Endothelial cell of umbilical vein (primary cell): ENCODE results near the gene APOBEC3A. TPM values are rescaled to one million over a fixed set of nuclear protein-coding genes. Genes with fewer than 3 reads are reported as not detected.

Experiments used
- BruUV-seq: library from RNA; stranded (reverse); fragments of 400-500 nt; replicated peaks from 2 replicates; lab custom pipeline; 2021; lab: Mats Ljungman, UMichigan
- CTCF ChIA-PET: fragments of 300-600, 350-600 bp; sonication (Branson Sonifier 250); formaldehyde crosslinking; loops from one replicate; lab custom pipeline; 2021; ENCODE audit warnings: antibody characterized with exemption, inconsistent platforms; lab: Charles Lee
- POLR2A ChIA-PET: fragments of 300-600, 350-600 bp; sonication (Branson Sonifier 250); formaldehyde crosslinking; loops from one replicate; lab custom pipeline; 2021; ENCODE audit warnings: antibody characterized with exemption, inconsistent platforms; lab: Charles Lee
- DNase-seq: peaks from one replicate; pipeline ENCODE4 v3.0.0-alpha.2; 2011; ENCODE audit warnings: low read depth, low spot score
- FAIRE-seq: peaks from 2 replicates; lab custom pipeline; 2011; peaks lifted over from hg19 to GRCh38; lab: Jason Lieb, UNC
- H2AFZ ChIP-seq: 2 replicates; pipeline ENCODE4 v1.6.0; 2012; ENCODE audit warnings: low read depth, low read length, control low read depth, inconsistent platforms
- H3K27ac ChIP-seq: 2 replicates; pipeline ENCODE4 v1.5.1; 2011; ENCODE audit warnings: low read depth, mild to moderate bottlenecking, control low read depth, low read length, moderate library complexity; ENCODE audit not compliant: insufficient read depth
- H3K27me3 ChIP-seq, 2 experiments: 2 replicates each; pipeline versions ENCODE4 v1.6.0 to v1.6.1; 2011; ENCODE audit warnings: low read length in 2 of 2, mixed read lengths in 1 of 2; ENCODE audit not compliant: control insufficient read depth in 2 of 2, insufficient read depth in 2 of 2
- H3K36me3 ChIP-seq, 2 experiments: 2 replicates in 1 of 2; 3 replicates in 1 of 2; pipeline ENCODE4 v1.5.1; 2011; ENCODE audit warnings: low read length in 2 of 2, mild to moderate bottlenecking in 1 of 2, moderate library complexity in 1 of 2; ENCODE audit not compliant: control insufficient read depth in 2 of 2, insufficient read depth in 2 of 2; ENCODE audit errors: extremely low read depth in 1 of 2
- H3K4me1 ChIP-seq: 3 replicates; pipeline ENCODE4 v1.5.1; 2011; ENCODE audit warnings: mild to moderate bottlenecking, low read length; ENCODE audit not compliant: control insufficient read depth, insufficient read depth; ENCODE audit errors: extremely low read depth
- H3K4me2 ChIP-seq: 2 replicates; pipeline ENCODE4 v1.6.1; 2011; ENCODE audit warnings: low read length, control low read depth, mixed read lengths; ENCODE audit not compliant: insufficient read depth
- H3K4me3 ChIP-seq, 3 experiments: fragments of 200-600 bp in 1 of 3; sonication (generic), shearing (Covaris generic) in 1 of 3; replicated peaks in 1 of 3; 2 replicates each; pipeline ENCODE4 v1.5.1; 2011 to 2016; ENCODE audit warnings: control low read depth in 3 of 3, low read length in 3 of 3, mild to moderate bottlenecking in 2 of 3, inconsistent platforms in 1 of 3, low read depth in 1 of 3, moderate library complexity in 1 of 3; ENCODE audit not compliant: insufficient read depth in 1 of 3
- H3K79me2 ChIP-seq: 2 replicates; pipeline ENCODE4 v1.6.0; 2012; ENCODE audit warnings: low read length, inconsistent platforms; ENCODE audit not compliant: control insufficient read depth, insufficient read depth
- H3K9ac ChIP-seq: replicated peaks from 2 replicates; pipeline ENCODE3; 2011; ENCODE audit warnings: low read length, control low read depth; ENCODE audit not compliant: insufficient read depth; ENCODE audit errors: extremely low read depth
- H3K9me1 ChIP-seq: replicated peaks from 3 replicates; pipeline ENCODE4 v1.6.0; 2011; ENCODE audit warnings: mild to moderate bottlenecking, low read length; ENCODE audit not compliant: control insufficient read depth, insufficient read depth; ENCODE audit errors: extremely low read depth
- H3K9me3 ChIP-seq: replicated peaks from 2 replicates; pipeline ENCODE4 v1.5.1; 2012; ENCODE audit warnings: low read length, inconsistent platforms; ENCODE audit not compliant: control insufficient read depth, insufficient read depth
- H4K20me1 ChIP-seq: replicated peaks from 2 replicates; pipeline ENCODE3; 2011; ENCODE audit warnings: mild to moderate bottlenecking, low read length; ENCODE audit not compliant: control insufficient read depth, insufficient read depth; ENCODE audit errors: extremely low read depth
- EZH2 ChIP-seq: IDR thresholded peaks from 2 replicates; pipeline ENCODE4 v1.6.1; 2012; ENCODE audit warnings: borderline replicate concordance, low read depth, mild to moderate bottlenecking, moderate library complexity, low read length, inconsistent platforms; ENCODE audit not compliant: severe bottlenecking
- FOS ChIP-seq: IDR thresholded peaks from 2 replicates; pipeline ENCODE4 v1.6.1; 2011; ENCODE audit warnings: mild to moderate bottlenecking, low read length, moderate library complexity, borderline replicate concordance; ENCODE audit not compliant: insufficient read depth
- GATA2 ChIP-seq: IDR thresholded peaks from 2 replicates; pipeline ENCODE4 v1.7.0; 2011; ENCODE audit warnings: low read depth, mild to moderate bottlenecking, moderate library complexity, mixed read lengths, low read length; ENCODE audit not compliant: insufficient read length, insufficient read depth
- JUN ChIP-seq: IDR thresholded peaks from 2 replicates; pipeline ENCODE4 v1.6.1; 2011; ENCODE audit warnings: borderline replicate concordance, low read depth; ENCODE audit not compliant: insufficient read length, insufficient read depth
- MYC ChIP-seq: IDR thresholded peaks from one replicate; pipeline ENCODE4 v1.6.1; 2011; ENCODE audit warnings: mild to moderate bottlenecking, low read depth, low read length
- POLR2A ChIP-seq: IDR thresholded peaks from 2 replicates; pipeline ENCODE4 v1.6.1; 2012; ENCODE audit warnings: low read depth, mild to moderate bottlenecking, control low read depth, low read length
- POLR2AphosphoS5 ChIP-seq: IDR thresholded peaks from 2 replicates; pipeline ENCODE4 v1.6.1; 2012; ENCODE audit warnings: low read depth, mild to moderate bottlenecking, control low read depth, low read length, moderate library complexity; ENCODE audit not compliant: insufficient read depth
- dilution Hi-C: fragments of 300-500 bp; cut with MboI; formaldehyde crosslinking; loops from one replicate; pipeline ENCODE4 v1.15.0; 2019; ENCODE audit warnings: low sequenced_read_pairs; ENCODE audit not compliant: extremely low pct_ligation_motif_present
- intact Hi-C: fragments of 100-400 bp; cut with micrococcal nuclease; formaldehyde crosslinking; loops from one replicate; pipeline ENCODE4 v1.10.0; 2022
- polyA plus RNA-seq, 4 experiments: library from polyadenylated mRNA; depleted of rRNA in 3 of 4; stranded (reverse) in 3 of 4; unstranded in 1 of 4; fragments of >200 nt; gene quantifications; 2 replicates each; pipeline versions ENCODE4 v1.2.1 to v1.2.3, GENCODE V29; 2011 to 2012; ENCODE audit warnings: missing spikeins in 1 of 4
- total RNA-seq: library from RNA; stranded (reverse); gene quantifications from 2 replicates; pipeline ENCODE4 v1.2.3, GENCODE V29; 2021
- TF ChIP-seq, protein P1 (sequence below), 2 donors: IDR thresholded peaks; 1 replicate in 1 of 2; 2 replicates in 1 of 2; pipeline ENCODE4 v1.5.1; 2011; ENCODE audit warnings: low read length in 2 of 2, mild to moderate bottlenecking in 2 of 2, moderate library complexity in 2 of 2, control low read depth in 1 of 2, inconsistent platforms in 1 of 2, low read depth in 1 of 2; ENCODE audit not compliant: insufficient read depth in 1 of 2; ENCODE audit errors: extremely low read depth in 1 of 2
- TF ChIP-seq, protein P2 (sequence below): IDR thresholded peaks from 2 replicates; pipeline ENCODE4 v1.6.1; 2011; ENCODE audit not compliant: insufficient read depth, insufficient read length

Gene APOBEC3A
- total and polyA plus RNA-seq, 2 donors (not counting 3 experiments of a cell fraction or from before 2014, with no cell fraction given) = not detected

DNA sequence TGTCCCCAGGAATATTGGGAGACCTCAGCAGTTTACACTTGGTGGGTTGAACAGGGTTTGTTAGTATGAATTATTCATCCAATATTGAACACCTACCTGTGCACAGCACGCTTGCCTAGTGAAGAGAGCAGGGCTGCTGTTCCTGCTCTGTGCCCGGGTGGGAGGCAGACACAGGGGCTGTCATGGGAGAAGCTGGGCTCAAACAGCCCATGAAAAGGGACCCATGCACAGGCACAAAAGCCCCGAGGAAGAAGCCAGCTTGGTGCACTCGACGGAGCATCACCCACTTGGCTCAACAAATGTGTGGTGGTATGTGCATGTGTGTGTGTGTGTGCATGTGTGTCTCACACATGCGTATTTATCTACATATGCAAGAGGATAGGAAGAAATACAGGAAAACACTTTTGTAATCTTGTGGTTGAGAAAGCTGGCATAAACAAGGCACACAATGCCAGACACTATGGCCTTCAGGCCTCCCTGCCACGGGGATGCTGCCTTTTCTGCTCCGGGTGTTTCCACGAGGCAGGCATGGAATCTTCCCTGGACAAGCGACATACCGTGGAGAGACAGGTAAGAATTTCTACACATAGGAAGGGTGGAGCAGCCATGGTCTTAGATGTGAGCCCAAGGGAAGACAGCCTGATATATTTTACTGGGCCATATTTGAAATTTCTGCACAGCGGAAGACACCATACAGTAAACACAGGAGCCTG is 5.0 kb upstream of the APOBEC3A start:
- Histone ChIP-seq H3K79me2 (no peaks in the 10 kb centered on the region), H3K27me3 (peaks cover 0 to 3% of the 10 kb centered on the region in 2 experiments), H3K4me2 (no peak overlapping the region), H4K20me1 (no peaks in the 10 kb centered on the region), H3K27ac (no peak overlapping the region), H3K9me1 (no peaks in the 10 kb centered on the region), H3K4me1 (no peaks in the 10 kb centered on the region), H2AFZ (no peak overlapping the region), H3K4me3 (no peak overlapping the region), H3K9ac (no peak overlapping the region), H3K9me3 (no peaks in the 10 kb centered on the region), H3K36me3 (no peaks in the 10 kb centered on the region)
- BruUV-seq = no TSS peak
- dilution Hi-C loops (no loop called here), intact Hi-C loops (no loop called here)
- ChIA-PET POLR2A (no interaction called here), CTCF (interaction anchor here (0.5 to 2.3 kb wide), 7 partner anchors 13 to 184 kb away, joined by 3 to 8 read pairs (median 3); no protein-coding TSS in a partner anchor)
- DNase-seq (no peak), FAIRE-seq (no peak)
- TF ChIP-seq GATA2 (no peak), POLR2AphosphoS5 (no peak), FOS (no peak), JUN (no peak), MYC (no peak), EZH2 (no peak), POLR2A (no peak)
- TF ChIP-seq, protein P1, sequence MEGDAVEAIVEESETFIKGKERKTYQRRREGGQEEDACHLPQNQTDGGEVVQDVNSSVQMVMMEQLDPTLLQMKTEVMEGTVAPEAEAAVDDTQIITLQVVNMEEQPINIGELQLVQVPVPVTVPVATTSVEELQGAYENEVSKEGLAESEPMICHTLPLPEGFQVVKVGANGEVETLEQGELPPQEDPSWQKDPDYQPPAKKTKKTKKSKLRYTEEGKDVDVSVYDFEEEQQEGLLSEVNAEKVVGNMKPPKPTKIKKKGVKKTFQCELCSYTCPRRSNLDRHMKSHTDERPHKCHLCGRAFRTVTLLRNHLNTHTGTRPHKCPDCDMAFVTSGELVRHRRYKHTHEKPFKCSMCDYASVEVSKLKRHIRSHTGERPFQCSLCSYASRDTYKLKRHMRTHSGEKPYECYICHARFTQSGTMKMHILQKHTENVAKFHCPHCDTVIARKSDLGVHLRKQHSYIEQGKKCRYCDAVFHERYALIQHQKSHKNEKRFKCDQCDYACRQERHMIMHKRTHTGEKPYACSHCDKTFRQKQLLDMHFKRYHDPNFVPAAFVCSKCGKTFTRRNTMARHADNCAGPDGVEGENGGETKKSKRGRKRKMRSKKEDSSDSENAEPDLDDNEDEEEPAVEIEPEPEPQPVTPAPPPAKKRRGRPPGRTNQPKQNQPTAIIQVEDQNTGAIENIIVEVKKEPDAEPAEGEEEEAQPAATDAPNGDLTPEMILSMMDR (IDR thresholded peaks at IDR 0.05; ENCODE audit: extremely low read depth in 1 of 2, insufficient read depth in 1 of 2, low read depth in 1 of 2, low read length in 2 of 2) = no peak
- TF ChIP-seq, protein P2, sequence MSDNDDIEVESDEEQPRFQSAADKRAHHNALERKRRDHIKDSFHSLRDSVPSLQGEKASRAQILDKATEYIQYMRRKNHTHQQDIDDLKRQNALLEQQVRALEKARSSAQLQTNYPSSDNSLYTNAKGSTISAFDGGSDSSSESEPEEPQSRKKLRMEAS = no peak
